ENCODE data around the gene IL11RA.

- TF ChIP-seq POLR2AphosphoS5 (IDR thresholded peaks at IDR 0.05) (no peak), POLR2A (IDR thresholded peaks at IDR 0.05) (no peak), CTCF (IDR thresholded peaks at IDR 0.05) (no peak), EP300 (IDR thresholded peaks at IDR 0.05) (no peak)
These were observed 28.4 kb upstream of the IL11RA start for GRCh38 chr9:34623374-34624235.

Data from sigmoid colon (tissue), 4 donors.